GM21381 (cell line): ENCODE measurements around the gene CD96.
A peak's percentile ranks its signal among the peaks of the same experiment; 100 is the strongest.
"Not testable (repeated sequence)": the region's sequence is repeated elsewhere in the genome, so short reads cannot be mapped to it uniquely, and the experiment has no call there.

ENCODE experiments used
- ATAC-seq: cut with Tn5 transposase; IDR thresholded peaks from one replicate; pipeline ENCODE4 v1.9.1; 2021; ENCODE audit warnings: mild to moderate bottlenecking, moderate library complexity; ENCODE audit not compliant: unreplicated experiment

Gene CD96

DNA sequence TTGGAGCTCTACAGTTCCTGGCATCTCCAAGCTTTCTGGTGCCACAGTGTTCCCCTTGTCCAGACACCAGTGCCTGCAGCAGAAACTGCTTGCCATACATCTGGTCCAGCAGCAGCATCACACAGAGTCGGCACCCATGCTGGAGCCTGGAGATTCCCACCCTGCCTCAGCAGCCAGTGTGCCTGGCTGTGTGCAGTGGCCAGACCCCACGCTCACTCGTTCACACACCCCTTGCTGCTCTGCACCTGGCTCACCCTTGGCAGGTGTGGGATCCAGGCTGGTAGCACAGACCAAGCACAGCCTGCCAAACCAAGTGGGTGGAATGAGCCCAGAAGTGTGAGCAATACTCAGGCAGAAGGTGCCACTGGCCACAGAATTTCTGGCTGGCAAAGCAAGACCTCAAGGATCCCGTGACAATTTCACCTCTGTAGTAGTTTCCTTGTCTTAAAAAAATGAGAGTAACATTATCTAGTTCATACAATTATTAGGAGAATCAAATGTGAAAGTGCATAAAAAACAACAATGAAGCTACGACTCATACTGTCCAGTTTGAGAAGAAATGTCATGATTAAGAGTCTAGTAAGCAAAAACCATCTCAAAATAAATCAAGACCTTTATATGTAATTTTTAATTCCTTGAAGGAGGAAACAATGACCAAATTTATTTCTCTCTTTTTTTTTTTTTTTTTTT lies 76.1 kb downstream of the CD96 start:
- no peak for ATAC-seq

- no peak for ATAC-seq
Measured at GRCh38 chr3:111618945-111619344, 76.9 kb downstream of the CD96 start.

- ATAC-seq, result no peak
Measured at GRCh38 chr3:111619833-111620232, 77.8 kb downstream of the CD96 start.

GRCh38 chr3:111621535-111621934 lies 79.5 kb downstream of the CD96 start:
- ATAC-seq, result no peak

DNA sequence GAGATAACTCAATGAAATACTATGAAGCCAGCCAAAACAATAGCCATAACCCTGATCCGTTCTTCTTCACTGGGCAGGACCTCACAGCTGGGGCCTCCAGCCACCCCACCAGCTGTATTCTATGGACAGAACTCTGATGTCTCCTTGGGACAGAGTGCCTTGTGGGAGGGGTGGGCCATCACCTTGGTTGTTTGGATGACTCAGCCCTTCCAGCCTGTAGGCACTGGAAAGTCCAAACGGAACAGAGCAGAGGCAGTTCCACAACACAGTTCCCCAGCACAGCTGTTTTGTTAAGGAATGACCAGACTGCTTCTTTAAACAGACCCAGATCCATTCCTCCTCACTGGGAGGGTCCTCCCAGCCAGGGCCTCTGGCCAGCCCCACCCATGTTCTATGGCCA lies 85.1 kb downstream of the CD96 start:
- ATAC-seq, result no peak

DNA sequence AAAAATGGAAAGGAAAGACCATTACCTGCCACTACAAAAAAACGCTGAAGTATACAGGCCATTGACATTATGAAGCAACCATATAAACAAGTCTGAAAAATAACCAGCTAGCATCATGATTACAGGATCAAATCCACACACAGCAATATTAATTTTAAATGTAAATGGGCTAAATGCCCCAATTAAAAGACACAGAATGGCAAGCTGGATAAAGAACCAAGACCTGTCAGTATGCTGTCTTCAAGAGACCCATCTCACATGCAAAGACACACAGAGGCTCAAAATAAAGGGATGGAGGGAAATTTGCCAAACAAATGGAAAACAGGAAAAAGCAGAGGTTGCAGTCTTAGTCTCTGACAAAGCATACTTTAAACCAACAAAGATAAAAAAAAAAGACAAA lies 87.0 kb downstream of the CD96 start:
- not testable (repeated sequence) for ATAC-seq

GRCh38 chr3:111630638-111631037 lies 88.6 kb downstream of the CD96 start:
- not testable (repeated sequence) for ATAC-seq

GRCh38 chr3:111635403-111635802 lies 93.4 kb downstream of the CD96 start:
- no peak for ATAC-seq

DNA sequence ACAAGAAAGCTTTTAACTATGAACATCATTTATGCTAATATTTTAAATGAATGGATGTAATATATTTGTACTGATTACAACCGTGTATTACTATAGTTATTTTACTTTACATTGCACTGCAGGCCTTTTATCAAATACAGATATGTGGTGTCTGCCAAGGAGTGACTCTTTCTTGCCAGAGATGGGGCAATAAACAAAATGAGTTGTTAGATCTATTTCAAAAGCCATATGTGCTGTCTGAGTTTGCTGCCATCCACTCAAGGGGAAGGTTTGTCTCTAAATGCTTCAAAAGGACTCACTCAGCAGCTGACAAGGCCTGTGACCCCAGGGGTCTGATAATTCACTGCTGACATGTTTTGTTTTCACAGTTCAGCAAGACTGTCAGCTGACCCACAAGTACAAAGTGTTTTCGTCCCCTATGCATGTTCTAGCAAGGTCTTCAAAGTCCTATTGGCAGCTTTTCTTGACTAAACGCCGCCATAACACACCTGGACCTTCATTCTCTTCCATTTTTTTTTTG lies 94.4 kb downstream of the CD96 start:
- ATAC-seq, result no peak

- no peak for ATAC-seq
Measured at GRCh38 chr3:111639316-111639715, 97.3 kb downstream of the CD96 start.

GRCh38 chr3:111648991-111649579 lies 107.1 kb downstream of the CD96 start:
- no peak for ATAC-seq

DNA sequence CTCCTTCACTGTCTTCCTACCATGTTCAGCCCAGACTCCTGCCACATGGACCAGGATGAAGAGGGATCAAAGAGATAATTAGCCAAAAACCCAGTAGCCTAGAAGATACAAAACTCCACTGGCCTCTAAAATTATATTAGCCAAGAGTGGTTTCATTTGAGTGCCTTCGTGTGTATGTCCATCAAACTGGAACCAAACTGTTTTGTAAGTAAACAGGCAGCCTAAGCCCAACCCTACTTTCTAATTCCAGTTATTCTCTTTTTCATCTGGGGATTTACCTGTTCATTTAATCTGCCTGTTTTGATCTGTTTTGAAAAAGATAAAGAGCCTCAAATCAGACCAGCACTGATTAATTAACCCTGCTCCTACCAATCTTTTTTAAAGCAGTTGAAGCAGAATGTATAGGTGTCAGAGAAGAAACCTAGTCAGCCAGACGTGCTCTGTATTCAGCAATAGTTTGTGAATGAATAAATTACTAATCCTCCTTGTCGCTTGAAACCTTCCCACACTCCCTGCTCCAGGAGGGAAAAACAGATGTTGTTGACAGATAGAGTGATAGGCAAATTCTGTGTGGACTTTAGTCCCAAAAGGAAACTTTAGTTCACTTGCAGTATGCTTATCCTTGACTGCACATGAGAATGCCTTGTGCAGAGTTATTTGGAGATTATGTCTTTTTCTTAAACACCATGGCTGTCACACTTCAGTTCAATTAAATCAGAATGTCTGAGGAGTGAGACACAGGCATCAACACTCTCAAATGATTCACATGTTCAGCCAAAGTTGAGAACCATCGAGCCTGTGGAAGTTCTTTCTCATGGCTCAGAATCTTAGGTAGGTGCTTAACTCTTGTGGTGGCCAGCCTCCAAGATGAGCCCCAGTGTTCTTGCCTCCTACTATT lies 108.6 kb downstream of the CD96 start:
- ATAC-seq, result no peak

GRCh38 chr3:111652492-111653180 lies 110.6 kb downstream of the CD96 start:
- ATAC-seq, result no peak

DNA sequence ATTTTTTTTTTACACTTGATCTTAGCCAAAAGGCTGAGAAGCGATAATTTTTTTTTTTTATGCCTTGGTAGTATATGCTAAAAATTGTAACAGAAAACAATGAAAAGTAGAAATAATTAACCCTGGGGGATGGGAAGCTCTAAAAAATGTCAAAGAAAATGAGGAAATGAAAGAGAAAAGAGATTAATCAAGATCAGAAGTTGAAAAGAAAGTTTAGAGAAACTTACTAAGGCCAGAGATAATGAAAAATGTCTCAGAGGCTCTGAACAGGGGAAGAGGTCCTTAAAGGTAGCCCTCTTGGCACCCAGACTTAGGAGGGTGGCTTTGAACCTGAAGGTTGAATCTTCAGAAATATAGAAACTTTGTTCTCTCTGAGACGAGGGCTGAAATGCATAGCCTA lies 111.8 kb downstream of the CD96 start:
- ATAC-seq, result no peak

- no peak for ATAC-seq
Measured at GRCh38 chr3:111662012-111662411, 120.0 kb downstream of the CD96 start.

GRCh38 chr3:111662907-111663306 lies 120.9 kb downstream of the CD96 start:
- no peak for ATAC-seq

DNA sequence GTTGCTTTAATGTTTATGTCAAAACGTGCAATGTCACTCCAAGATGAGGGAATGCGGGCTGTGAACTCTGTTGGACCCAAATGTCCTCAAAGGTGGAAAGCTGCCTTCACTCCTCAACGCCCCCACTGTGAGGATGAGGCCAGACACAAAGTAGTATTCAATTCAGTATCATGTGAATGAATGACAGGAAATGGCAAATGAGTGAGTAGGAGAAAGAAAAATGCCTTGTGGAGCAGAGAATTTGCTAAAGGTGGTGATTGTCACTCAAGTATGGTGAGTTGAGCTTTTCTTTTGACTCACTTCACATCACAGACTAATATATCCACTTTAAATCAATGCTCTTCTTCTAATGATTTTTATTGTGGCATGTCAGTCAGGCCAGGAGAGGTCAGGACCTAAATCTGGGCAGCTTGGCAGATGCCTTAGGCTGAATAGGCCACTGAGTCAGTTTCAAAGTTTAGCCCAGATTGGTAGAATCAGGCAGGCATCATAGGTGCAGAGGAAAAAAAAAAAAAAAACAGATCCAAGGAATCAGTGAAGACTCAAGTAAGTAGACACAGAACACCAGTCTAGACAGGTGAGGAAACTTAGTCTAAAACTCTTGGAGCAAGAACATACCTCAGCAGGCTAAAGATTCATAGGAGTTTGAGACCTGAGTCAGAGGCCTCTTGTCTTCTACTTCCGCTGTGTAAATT lies 124.2 kb downstream of the CD96 start:
- ATAC-seq, result no peak

GRCh38 chr3:111667170-111667569 lies 125.2 kb downstream of the CD96 start:
- no peak for ATAC-seq

DNA sequence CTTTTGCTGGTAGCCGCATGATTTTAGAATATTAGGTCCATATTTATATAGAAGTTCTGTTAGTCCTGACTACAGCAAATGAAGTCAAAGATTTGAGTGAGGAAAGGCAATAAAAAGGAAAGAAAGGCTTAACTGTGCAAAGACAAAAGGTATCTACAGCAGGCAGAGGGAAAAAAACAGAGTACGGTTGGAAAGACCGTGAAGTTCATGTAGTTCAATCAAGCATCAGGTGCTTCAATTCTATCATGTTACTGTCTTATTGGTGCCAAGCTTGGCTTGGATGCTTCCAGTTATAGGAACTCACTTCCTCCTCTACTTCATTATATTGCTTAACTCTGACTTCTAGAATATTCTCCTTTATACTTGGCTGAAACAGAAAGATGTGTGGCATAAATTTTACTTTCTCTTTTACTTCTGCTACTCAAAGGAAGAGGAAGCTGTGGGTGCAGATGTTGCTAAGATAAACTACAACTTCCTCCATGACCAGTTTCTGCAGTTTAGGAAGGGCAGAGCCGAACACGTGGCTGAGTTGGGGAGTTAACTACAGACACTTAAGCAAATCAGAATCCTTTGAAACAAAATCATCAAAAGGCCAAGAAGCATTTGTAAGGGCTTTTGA lies 125.7 kb downstream of the CD96 start:
- peak; percentile 97 for ATAC-seq

DNA sequence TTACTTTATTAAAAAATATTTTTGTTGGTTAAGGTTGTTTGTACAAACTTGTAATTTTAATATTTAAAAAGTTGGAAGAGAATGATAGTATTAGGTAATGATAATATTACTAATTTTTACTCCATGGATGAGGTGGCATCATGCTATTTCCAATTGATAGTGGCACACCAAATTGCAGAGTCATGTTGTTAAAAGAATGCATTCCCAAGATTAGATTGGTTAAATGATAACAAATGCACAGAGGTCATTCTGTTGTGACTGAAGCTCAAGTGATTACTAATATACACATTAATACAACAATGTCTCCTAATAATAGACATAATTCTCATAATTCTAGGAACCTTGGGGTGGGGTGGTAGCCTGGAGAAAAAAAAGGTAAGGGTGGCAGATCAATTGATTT lies 126.3 kb downstream of the CD96 start:
- no peak for ATAC-seq
